Ureter (tissue), 1 donor: Measurements from ENCODE around the gene SP100. TPM values are rescaled to one million over a fixed set of nuclear protein-coding genes. Genes with fewer than 3 reads are reported as not detected.
"Not testable (repeated sequence)": the region's sequence is repeated elsewhere in the genome, so short reads cannot be mapped to it uniquely, and the experiment has no call there.

Experiments used
- DNase-seq: peaks from one replicate; pipeline ENCODE4 v3.0.0-alpha.2; 2020; ENCODE audit warnings: low spot score
- total RNA-seq: library from RNA; stranded (reverse); gene quantifications from one replicate; pipeline ENCODE4 v1.2.4, GENCODE V29; 2023
- donor health status: DM: yes; HTN: yes; CAD: no.

The SP100 gene
- total RNA-seq, 1 donor from 2014 or later: 129 TPM

GRCh38 chr2:230419181-230419580 lies 3.2 kb downstream of the SP100 start:
- no peak for DNase-seq

GRCh38 chr2:230422149-230422548 lies 6.1 kb downstream of the SP100 start:
- no peak for DNase-seq

GRCh38 chr2:230423851-230424458 lies 8.0 kb downstream of the SP100 start:
- peak; percentile 60 for DNase-seq

GRCh38 chr2:230425377-230425776 lies 9.4 kb downstream of the SP100 start:
- no peak for DNase-seq

- DNase-seq: no peak
Measured at GRCh38 chr2:230429513-230429912, 13.5 kb downstream of the SP100 start.

GRCh38 chr2:230430957-230431910 lies 15.2 kb downstream of the SP100 start:
- no peak for DNase-seq

- no peak for DNase-seq
Measured at GRCh38 chr2:230434677-230435324, 18.8 kb downstream of the SP100 start.

- no peak for DNase-seq
Measured at GRCh38 chr2:230435431-230435830, 19.4 kb downstream of the SP100 start.

GRCh38 chr2:230439121-230439520 lies 23.1 kb downstream of the SP100 start:
- not testable (repeated sequence) for DNase-seq

- DNase-seq: no peak
Measured at GRCh38 chr2:230439590-230439989, 23.6 kb downstream of the SP100 start.

- DNase-seq: no peak
Measured at GRCh38 chr2:230441227-230441897, 25.4 kb downstream of the SP100 start.

GRCh38 chr2:230443541-230443940 lies 27.5 kb downstream of the SP100 start:
- DNase-seq: no peak

- no peak for DNase-seq
Measured at GRCh38 chr2:230444832-230445231, 28.8 kb downstream of the SP100 start.

GRCh38 chr2:230447036-230447435 lies 31.0 kb downstream of the SP100 start:
- no peak for DNase-seq

- DNase-seq: no peak
Measured at GRCh38 chr2:230447455-230448451, 31.8 kb downstream of the SP100 start.

- no peak for DNase-seq
Measured at GRCh38 chr2:230449901-230450467, 34.0 kb downstream of the SP100 start.

- no peak for DNase-seq
Measured at GRCh38 chr2:230453006-230453405, 37.0 kb downstream of the SP100 start.

- no peak for DNase-seq
Measured at GRCh38 chr2:230455005-230455684, 39.1 kb downstream of the SP100 start.

- no peak for DNase-seq
Measured at GRCh38 chr2:230457073-230457768, 41.2 kb downstream of the SP100 start.
